ENCODE data around the gene FBRSL1.
"Not testable (repeated sequence)": the region's sequence is repeated elsewhere in the genome, so short reads cannot be mapped to it uniquely, and the experiment has no call there.

FBRSL1 gene

DNA sequence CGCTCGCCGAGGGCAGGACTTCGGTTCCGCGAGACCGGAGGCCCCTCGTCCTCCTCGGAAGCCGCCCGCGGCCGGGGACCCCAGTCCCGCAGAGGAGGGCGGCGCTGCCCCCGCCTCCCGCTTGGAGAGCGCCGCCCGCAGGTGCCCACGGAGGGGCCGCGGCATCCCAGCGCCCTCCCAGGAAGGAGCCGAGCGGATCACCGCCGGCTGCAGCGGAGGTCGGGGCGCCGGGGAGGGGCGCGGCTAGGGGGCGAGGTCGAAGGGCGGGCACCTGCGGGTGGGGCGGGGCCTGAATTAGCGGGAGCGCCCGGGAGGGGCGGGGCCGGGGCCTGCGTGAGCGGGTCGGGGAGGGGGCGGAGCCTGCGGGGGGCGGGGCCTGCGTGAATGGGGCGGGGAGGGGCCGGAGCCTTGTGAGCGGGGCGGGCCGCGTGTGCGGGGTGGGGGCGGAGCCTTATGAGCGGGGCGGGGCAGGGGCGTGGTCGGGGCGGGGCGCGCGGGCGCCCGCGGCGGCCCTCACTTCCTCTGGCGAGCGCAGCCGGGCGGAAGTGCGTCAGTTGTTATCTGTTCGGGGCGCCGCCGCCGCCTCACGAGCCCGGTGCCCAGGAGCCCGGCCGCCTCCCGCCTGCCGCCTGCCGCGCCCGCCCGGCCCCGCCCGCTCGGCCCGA, at the start of gene FBRSL1:
Gene FBRSL1 (plus strand): TSS at position 550 of the 665 bp plus-strand sequence.
- peak; percentile 42 for DNase-seq

GRCh38 chr12:132440420-132440819, 49.5 kb upstream of the FBRSL1 start:
- not testable (repeated sequence) for DNase-seq

GRCh38 chr12:132441871-132442863, 47.8 kb upstream of the FBRSL1 start:
- DNase-seq, result no peak

DNA sequence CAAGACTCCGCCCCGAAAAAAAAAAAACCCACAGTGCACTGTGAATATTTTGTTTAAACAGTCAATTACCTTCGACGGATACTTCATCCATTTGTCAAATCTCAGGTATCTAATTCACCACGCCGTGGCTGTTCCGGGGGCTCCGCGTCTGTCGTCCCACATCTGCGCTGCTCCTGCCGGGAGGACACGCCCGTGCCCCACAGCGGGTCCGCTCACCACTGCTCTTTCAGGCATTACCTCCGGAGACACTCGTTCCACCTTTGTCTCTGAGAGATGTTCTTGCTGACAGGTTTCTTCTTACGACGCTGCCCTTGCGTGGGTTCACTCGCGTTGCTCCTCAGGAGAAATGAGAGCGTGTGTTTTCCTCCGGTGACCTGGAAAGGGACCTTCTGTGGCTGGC, 46.9 kb upstream of the FBRSL1 start:
- DNase-seq, result no peak

DNA sequence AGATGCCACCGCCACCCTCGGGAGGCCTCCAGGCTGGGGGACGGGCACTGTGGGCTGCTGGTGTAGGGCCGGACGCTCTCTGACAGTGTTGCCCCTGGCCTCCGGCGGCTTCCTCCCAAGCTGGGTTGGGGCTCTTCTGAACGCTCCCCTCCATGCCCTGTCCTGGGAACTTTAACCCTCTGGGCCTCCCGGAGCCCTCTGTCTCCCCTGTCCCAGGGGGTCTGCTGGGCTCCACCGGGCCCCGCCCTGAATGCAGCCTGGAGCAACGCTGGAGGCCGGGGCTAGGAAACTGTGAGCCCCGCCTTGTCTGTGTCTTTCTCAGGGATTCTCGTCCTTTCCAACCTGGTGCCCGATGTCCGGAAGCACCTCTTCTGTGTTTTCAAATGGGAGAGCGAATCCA, 45.7 kb upstream of the FBRSL1 start:
- DNase-seq, result no peak

GRCh38 chr12:132444957-132445883, 44.7 kb upstream of the FBRSL1 start:
- no peak for DNase-seq

GRCh38 chr12:132445884-132446632, 43.9 kb upstream of the FBRSL1 start:
- DNase-seq, result peak; percentile 99

- DNase-seq, result no peak
These were observed 43.2 kb upstream of the FBRSL1 start for GRCh38 chr12:132446633-132447326.

- DNase-seq, result no peak
These were observed 42.6 kb upstream of the FBRSL1 start for GRCh38 chr12:132447327-132447720.

DNA sequence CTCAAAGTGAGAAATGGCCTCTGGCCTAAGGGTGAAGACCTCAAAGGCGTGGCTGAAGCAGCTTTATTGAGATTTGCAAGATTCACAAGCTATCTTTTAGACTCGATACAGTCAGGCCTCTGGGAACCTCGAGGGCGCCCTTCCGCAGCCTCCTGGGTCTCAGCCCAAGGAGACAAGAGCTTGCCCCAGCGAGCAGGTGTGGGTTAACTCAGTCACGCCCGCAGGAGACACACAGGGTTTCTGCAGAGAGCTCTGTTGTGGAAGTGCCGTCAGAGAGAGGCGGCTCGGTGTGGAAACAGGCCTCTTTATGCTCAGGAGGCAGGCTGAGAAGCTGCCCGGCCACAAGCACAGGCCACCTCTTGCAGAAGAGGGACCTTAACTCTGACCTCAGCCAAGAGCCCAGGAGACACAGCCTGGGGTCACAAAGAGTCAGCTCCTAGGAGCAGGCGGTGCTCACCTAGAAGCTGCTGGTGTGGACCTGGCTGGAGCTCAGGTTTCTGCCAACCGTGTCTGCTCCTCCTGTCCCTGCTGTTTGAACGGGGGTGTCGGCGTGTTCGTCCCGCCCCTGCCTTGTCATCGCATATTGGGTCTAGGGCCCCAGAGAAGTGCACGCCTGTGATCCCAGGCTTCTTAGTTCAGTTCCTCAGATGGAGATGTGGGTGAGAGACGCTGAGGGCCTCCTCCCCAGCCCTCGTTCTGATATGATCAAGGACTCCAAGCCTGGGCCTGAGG, 42.1 kb upstream of the FBRSL1 start:
- no peak for DNase-seq

- DNase-seq, result no peak
These were observed 41.5 kb upstream of the FBRSL1 start for GRCh38 chr12:132448463-132448820.

- DNase-seq, result no peak
These were observed 40.2 kb upstream of the FBRSL1 start for GRCh38 chr12:132449565-132450417.

DNA sequence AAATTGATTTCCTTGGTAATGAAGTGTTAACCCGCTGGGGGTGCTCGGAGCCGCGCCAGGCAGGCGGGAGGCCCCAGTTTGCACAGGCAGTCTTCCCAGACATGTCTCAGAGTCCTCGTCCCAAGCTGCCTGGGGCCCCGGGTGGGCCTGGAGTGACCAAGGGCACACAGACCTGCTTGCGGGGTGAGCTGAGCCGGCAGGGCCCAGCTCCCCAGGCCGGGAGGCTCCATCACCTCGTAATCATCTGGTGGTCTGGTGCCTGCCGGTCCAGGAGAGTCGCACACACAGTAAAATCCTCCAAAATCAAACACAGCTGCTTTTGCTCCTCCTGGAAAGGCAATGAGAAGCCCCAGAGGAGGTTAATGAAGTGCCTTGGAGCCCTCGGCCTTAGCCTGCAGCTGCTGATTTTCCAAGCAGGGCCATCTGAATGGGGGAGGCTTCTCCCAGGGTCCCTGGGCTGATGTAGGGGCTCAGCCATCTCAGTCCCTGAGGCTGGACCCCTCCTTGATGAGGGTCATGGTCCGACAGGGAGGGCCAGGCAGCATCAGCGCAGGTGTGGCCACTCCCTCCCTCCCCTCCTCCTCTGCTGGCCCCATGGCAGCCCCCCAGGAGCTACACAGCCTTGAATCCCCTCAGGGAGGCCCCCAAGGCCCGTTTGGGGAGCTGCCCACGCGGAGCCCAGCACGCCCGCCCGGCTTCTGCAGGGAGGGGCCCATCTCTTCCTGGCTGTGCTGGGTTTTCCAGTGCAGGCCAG, 39.4 kb upstream of the FBRSL1 start:
- DNase-seq, result no peak

- DNase-seq, result no peak
These were observed 38.6 kb upstream of the FBRSL1 start for GRCh38 chr12:132451172-132451835.

DNA sequence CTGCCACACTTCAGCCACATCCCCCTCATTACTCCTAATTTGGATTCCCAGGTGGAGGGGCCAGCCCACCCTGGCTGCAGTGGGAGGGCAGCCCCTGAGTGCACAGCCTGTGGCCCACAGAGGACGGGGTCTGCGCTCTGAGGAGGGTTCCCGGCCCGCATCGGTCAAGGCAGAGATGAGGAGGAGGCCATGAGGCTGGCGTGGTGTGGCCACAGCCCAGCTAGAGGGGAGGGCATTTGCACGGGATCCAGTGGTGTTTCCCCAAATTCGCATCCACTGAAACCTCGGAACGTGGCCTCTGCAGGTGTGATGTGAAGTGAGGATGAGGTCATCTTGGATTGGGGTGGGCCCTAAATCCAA, 38.1 kb upstream of the FBRSL1 start:
- no peak for DNase-seq

- no peak for DNase-seq
These were observed 37.2 kb upstream of the FBRSL1 start for GRCh38 chr12:132452596-132453350.

DNA sequence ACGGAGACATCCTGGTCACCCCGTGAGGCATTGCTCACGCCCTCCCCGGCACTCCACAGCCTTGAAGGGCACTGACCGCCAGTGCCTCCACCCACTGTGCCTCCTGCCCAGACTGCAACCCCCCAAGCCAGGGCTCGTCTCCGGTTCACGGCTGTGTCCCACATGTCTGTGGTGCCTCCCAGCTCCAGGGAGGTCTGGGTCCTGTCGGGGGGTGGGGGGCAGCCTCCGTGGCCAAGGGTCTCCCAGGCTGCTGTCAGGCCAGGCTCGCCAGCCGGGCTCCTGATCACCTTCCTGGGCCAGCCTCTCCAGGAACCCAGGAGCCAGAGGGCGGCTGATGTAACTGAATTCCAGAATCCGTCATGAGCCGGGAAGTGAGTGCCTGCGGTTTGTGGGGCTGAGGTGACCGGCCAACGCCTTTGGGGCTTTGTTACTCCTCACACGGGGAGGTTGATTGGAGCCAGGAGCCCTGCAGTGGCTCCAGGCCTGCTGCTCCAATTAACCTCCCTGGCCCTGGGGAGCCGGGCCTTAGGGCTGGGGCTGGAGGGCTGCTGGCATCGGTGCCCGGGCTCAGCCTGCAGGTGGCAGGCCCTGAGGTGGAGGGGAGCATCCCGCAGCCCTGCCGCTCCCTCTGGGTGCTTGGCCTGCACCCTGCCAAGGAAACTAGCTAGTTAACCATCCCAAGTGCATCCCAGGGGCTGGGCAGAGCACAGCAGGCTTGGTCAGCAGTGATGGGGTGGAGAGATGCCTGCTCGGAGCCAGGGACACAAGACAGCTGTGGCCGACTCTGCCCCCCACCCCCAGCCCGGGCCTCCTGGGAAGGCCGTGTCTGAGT, 36.4 kb upstream of the FBRSL1 start:
- no peak for DNase-seq

Measured in DMS153 (cell line).